ENCODE measurements around the gene PTPN14.

PTPN14 gene

GRCh38 chr1:214473862-214474261, 77.5 kb downstream of the PTPN14 start:
- DNase-seq = no peak

- DNase-seq = no peak
Observed at GRCh38 chr1:214473387-214473786, 78.0 kb downstream of the PTPN14 start.

GRCh38 chr1:214472364-214472763, 79.0 kb downstream of the PTPN14 start:
- DNase-seq = no peak

- DNase-seq = no peak
Observed at GRCh38 chr1:214471458-214471857, 79.9 kb downstream of the PTPN14 start.

GRCh38 chr1:214470132-214470531, 81.3 kb downstream of the PTPN14 start:
- DNase-seq = no peak

- DNase-seq = no peak
Observed at GRCh38 chr1:214469290-214469689, 82.1 kb downstream of the PTPN14 start.

- DNase-seq = no peak
Observed at GRCh38 chr1:214467078-214467585, 84.3 kb downstream of the PTPN14 start.

GRCh38 chr1:214466403-214467077, 84.9 kb downstream of the PTPN14 start:
- DNase-seq = no peak

- DNase-seq = no peak
Observed at GRCh38 chr1:214464445-214465287, 86.7 kb downstream of the PTPN14 start.

GRCh38 chr1:214463596-214463995, 87.8 kb downstream of the PTPN14 start:
- DNase-seq = no peak

- no peak for DNase-seq
Observed at GRCh38 chr1:214462882-214463281, 88.5 kb downstream of the PTPN14 start.

GRCh38 chr1:214461305-214461704, 90.1 kb downstream of the PTPN14 start:
- DNase-seq = no peak

GRCh38 chr1:214460304-214460916, 91.0 kb downstream of the PTPN14 start:
- no peak for DNase-seq

- no peak for DNase-seq
Observed at GRCh38 chr1:214459895-214460294, 91.5 kb downstream of the PTPN14 start.

- DNase-seq = no peak
Observed at GRCh38 chr1:214458541-214458940, 92.9 kb downstream of the PTPN14 start.

- DNase-seq = no peak
Observed at GRCh38 chr1:214455971-214456867, 95.2 kb downstream of the PTPN14 start.

- no peak for DNase-seq
Observed at GRCh38 chr1:214455479-214455878, 95.9 kb downstream of the PTPN14 start.

GRCh38 chr1:214454569-214455396, 96.6 kb downstream of the PTPN14 start:
- DNase-seq = no peak

GRCh38 chr1:214453109-214453722, 98.2 kb downstream of the PTPN14 start:
- DNase-seq = no peak

- no peak for DNase-seq
Observed at GRCh38 chr1:214452152-214452784, 99.1 kb downstream of the PTPN14 start.

GRCh38 chr1:214451596-214451995, 99.8 kb downstream of the PTPN14 start:
- DNase-seq = no peak
